ENCODE measurements around the gene AP2A2.

DNA sequence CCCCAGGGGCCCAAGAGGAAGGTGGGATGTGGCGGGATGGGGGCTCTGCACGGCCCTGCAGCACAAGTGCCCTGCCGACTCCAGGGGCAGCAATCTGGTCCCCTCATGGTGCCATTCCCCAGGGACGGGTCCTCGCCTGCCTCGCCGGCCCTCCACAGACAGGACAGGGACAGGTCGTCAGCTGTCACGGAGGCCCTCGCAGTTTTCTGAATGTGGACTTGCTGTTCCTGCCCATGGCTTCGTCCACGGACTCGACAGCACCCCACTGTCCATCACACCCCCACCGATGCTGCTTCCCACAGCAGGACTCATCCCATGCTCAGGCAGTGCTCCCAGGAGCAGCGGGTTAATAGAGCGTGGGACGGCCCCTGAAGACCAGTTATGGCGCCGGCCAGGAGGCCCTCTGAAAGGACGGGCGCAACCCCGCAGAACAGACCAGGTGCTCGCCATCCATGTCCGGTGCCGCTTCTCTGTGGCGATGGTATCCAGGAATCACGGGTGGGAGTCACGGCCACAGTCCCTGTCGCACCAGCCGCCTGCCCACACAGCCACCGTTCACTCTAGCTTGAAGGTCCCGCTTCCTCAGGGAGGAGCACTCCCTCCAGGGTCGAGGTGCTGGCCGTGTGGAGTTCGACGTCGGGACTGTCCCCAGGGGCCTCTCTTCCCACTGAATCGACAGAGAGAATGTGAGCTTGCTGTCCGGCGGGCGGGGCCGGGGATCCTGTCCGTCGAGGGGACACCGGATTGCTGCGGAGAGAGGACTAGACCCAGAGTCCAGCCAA is 130.5 kb downstream of the AP2A2 start:
- TF ChIP-seq, protein P1, sequence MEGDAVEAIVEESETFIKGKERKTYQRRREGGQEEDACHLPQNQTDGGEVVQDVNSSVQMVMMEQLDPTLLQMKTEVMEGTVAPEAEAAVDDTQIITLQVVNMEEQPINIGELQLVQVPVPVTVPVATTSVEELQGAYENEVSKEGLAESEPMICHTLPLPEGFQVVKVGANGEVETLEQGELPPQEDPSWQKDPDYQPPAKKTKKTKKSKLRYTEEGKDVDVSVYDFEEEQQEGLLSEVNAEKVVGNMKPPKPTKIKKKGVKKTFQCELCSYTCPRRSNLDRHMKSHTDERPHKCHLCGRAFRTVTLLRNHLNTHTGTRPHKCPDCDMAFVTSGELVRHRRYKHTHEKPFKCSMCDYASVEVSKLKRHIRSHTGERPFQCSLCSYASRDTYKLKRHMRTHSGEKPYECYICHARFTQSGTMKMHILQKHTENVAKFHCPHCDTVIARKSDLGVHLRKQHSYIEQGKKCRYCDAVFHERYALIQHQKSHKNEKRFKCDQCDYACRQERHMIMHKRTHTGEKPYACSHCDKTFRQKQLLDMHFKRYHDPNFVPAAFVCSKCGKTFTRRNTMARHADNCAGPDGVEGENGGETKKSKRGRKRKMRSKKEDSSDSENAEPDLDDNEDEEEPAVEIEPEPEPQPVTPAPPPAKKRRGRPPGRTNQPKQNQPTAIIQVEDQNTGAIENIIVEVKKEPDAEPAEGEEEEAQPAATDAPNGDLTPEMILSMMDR (IDR thresholded peaks at IDR 0.05), result no peak
- TF ChIP-seq HMGA2 (CRISPR knock-in tag; IDR thresholded peaks at IDR 0.05), result no peak
- TF ChIP-seq, protein P2, sequence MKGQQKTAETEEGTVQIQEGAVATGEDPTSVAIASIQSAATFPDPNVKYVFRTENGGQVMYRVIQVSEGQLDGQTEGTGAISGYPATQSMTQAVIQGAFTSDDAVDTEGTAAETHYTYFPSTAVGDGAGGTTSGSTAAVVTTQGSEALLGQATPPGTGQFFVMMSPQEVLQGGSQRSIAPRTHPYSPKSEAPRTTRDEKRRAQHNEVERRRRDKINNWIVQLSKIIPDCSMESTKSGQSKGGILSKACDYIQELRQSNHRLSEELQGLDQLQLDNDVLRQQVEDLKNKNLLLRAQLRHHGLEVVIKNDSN (CRISPR knock-in tag; IDR thresholded peaks at IDR 0.05), result no peak
- TF ChIP-seq, protein P3, sequence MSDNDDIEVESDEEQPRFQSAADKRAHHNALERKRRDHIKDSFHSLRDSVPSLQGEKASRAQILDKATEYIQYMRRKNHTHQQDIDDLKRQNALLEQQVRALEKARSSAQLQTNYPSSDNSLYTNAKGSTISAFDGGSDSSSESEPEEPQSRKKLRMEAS (CRISPR knock-in tag; IDR thresholded peaks at IDR 0.05), result no peak
- TF ChIP-seq, protein P4, sequence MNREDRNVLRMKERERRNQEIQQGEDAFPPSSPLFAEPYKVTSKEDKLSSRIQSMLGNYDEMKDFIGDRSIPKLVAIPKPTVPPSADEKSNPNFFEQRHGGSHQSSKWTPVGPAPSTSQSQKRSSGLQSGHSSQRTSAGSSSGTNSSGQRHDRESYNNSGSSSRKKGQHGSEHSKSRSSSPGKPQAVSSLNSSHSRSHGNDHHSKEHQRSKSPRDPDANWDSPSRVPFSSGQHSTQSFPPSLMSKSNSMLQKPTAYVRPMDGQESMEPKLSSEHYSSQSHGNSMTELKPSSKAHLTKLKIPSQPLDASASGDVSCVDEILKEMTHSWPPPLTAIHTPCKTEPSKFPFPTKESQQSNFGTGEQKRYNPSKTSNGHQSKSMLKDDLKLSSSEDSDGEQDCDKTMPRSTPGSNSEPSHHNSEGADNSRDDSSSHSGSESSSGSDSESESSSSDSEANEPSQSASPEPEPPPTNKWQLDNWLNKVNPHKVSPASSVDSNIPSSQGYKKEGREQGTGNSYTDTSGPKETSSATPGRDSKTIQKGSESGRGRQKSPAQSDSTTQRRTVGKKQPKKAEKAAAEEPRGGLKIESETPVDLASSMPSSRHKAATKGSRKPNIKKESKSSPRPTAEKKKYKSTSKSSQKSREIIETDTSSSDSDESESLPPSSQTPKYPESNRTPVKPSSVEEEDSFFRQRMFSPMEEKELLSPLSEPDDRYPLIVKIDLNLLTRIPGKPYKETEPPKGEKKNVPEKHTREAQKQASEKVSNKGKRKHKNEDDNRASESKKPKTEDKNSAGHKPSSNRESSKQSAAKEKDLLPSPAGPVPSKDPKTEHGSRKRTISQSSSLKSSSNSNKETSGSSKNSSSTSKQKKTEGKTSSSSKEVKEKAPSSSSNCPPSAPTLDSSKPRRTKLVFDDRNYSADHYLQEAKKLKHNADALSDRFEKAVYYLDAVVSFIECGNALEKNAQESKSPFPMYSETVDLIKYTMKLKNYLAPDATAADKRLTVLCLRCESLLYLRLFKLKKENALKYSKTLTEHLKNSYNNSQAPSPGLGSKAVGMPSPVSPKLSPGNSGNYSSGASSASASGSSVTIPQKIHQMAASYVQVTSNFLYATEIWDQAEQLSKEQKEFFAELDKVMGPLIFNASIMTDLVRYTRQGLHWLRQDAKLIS (CRISPR knock-in tag; IDR thresholded peaks at IDR 0.05; ENCODE audit: borderline replicate concordance), result no peak
- no peak for TF ChIP-seq RELA (CRISPR knock-in tag; IDR thresholded peaks at IDR 0.05; ENCODE audit: borderline replicate concordance)
- TF ChIP-seq TCF7 (CRISPR knock-in tag; IDR thresholded peaks at IDR 0.05; ENCODE audit: low read depth), result no peak
- TF ChIP-seq ETV6 (CRISPR knock-in tag; IDR thresholded peaks at IDR 0.05), result no peak
- TF ChIP-seq CREB1 (CRISPR knock-in tag; IDR thresholded peaks at IDR 0.05), result no peak
- no peak for TF ChIP-seq JUN (CRISPR knock-in tag; IDR thresholded peaks at IDR 0.05)
- TF ChIP-seq NFE2L1 (CRISPR knock-in tag; IDR thresholded peaks at IDR 0.05), result no peak
- no peak for TF ChIP-seq FOXP1 (CRISPR knock-in tag; IDR thresholded peaks at IDR 0.05; ENCODE audit: borderline replicate concordance)

Data from WTC11 (cell line).